ENCODE measurements around the gene FBLN1. TPM values are rescaled to one million over a fixed set of nuclear protein-coding genes. Genes with fewer than 3 reads are reported as not detected.

The FBLN1 gene
- polyA plus RNA-seq, 1 of the 3 experiments (the other 2 are of a cell fraction) = 147 TPM

GRCh38 chr22:45608763-45609180 lies 106.1 kb downstream of the FBLN1 start:
- H3K4me3 ChIP-seq (ENCODE audit: low read depth in 2 of 2, low read length in 1 of 2) = no peak overlapping the region
- H3K79me2 ChIP-seq (ENCODE audit: insufficient read depth) = no peaks in the 10 kb centered on the region
- no peak for DNase-seq
- no peaks in the 10 kb centered on the region for H3K27me3 ChIP-seq (ENCODE audit: insufficient read depth)
- H3K9me3 ChIP-seq = no peaks in the 10 kb centered on the region
- H3F3A ChIP-seq (replicated peaks; ENCODE audit: insufficient read depth) = peaks cover 23% of the 10 kb centered on the region
- peaks cover 0 to 20% of the 10 kb centered on the region in 2 experiments; a peak in 3 of 4 replicates for H3K4me1 ChIP-seq (ENCODE audit: control insufficient read depth in 1 of 2, insufficient read depth in 2 of 2, low read depth in 1 of 2, low read length in 1 of 2)
- no peaks in the 10 kb centered on the region for H4K20me1 ChIP-seq (ENCODE audit: insufficient read depth)
- 0 out of 2 replicates have a peak overlapping the region, but pooled peaks have one; percentile 15 for H2AFZ ChIP-seq (ENCODE audit: low read depth)
- POLR2A ChIA-PET = no interaction called here
- peak overlapping the region; percentile 46; the same call in 1 of the 2 replicates for H3K9ac ChIP-seq
- H3K9me2 ChIP-seq = no peaks in the 10 kb centered on the region
- H3K36me3 ChIP-seq (replicated peaks in 1 of 2; ENCODE audit: control insufficient read depth in 1 of 2, insufficient read depth in 2 of 2, low read length in 1 of 2) = no peaks in the 10 kb centered on the region
- peak overlapping the region; percentile 12 to 88; a peak in 3 of 4 replicates for H3K27ac ChIP-seq (ENCODE audit: low read depth in 2 of 2, low read length in 1 of 2)
- CTCF ChIA-PET = no interaction called here
- H3K4me2 ChIP-seq = peak overlapping the region; percentile 61
- 27% methylated on average over 8 of the region's 8 CpGs for WGBS (ENCODE audit: low lambda C conversion rate)
- peak; percentile 69; the same call in 1 of the 2 replicates for TF ChIP-seq ZBTB33 (IDR thresholded peaks at IDR 0.05; ENCODE audit: borderline replicate concordance, low read depth)
- TF ChIP-seq RXRA (IDR thresholded peaks at IDR 0.05; ENCODE audit: borderline replicate concordance, low read depth) = peak; percentile 84; the same call in 1 of the 2 replicates
- TF ChIP-seq EP300 (IDR thresholded peaks at IDR 0.05; ENCODE audit: borderline replicate concordance in 1 of 2, low read depth in 1 of 2, low read length in 1 of 2) = peak in 1 of 2 experiments; percentile 79; a peak in 2 of 4 replicates
- TF ChIP-seq USF2 (IDR thresholded peaks at IDR 0.05; ENCODE audit: borderline replicate concordance, low read depth, low read length) = no peak
- no peak for TF ChIP-seq EZH2phosphoT487 (IDR thresholded peaks at IDR 0.05; ENCODE audit: borderline replicate concordance, low read depth)
- no peak for TF ChIP-seq CHD2 (IDR thresholded peaks at IDR 0.05; ENCODE audit: low read length, partially characterized antibody)
- no peak for TF ChIP-seq REST (IDR thresholded peaks at IDR 0.05; ENCODE audit: low read depth, low read length)
- no peak; the same call in 1 of the 2 replicates for TF ChIP-seq TAF1 (IDR thresholded peaks at IDR 0.05; ENCODE audit: borderline replicate concordance, low read depth, low read length)
- no peak for TF ChIP-seq FOXJ3 (CRISPR knock-in tag; IDR thresholded peaks at IDR 0.05)
- TF ChIP-seq MXI1 (IDR thresholded peaks at IDR 0.05; ENCODE audit: low read depth, low read length) = no peak
- TF ChIP-seq IRF3 (IDR thresholded peaks at IDR 0.05; ENCODE audit: low read depth, low read length) = no peak
- TF ChIP-seq CTCF (IDR thresholded peaks at IDR 0.05) = no peak
- TF ChIP-seq SMC3 (IDR thresholded peaks at IDR 0.05; ENCODE audit: low read depth, low read length) = no peak
- TF ChIP-seq RFX5 (IDR thresholded peaks at IDR 0.05; ENCODE audit: low read length) = no peak
- peak; percentile 91 for TF ChIP-seq JUND (IDR thresholded peaks at IDR 0.05)
- peak; percentile 93 for TF ChIP-seq FOSL2 (IDR thresholded peaks at IDR 0.05; ENCODE audit: borderline replicate concordance, low read depth)
- peak; percentile 69 for TF ChIP-seq PBX3 (IDR thresholded peaks at IDR 0.05)
- no peak for TF ChIP-seq RAD21 (IDR thresholded peaks at IDR 0.05; ENCODE audit: low read length)
- TF ChIP-seq FOXM1 (IDR thresholded peaks at IDR 0.05; ENCODE audit: low read depth) = no peak
- TF ChIP-seq GABPA (IDR thresholded peaks at IDR 0.05; ENCODE audit: low read depth) = no peak
- no peak for TF ChIP-seq SIN3A (IDR thresholded peaks at IDR 0.05; ENCODE audit: borderline replicate concordance, low read depth, low read length)
- peak; percentile 64; the same call in 1 of the 2 replicates for TF ChIP-seq POLR2AphosphoS5 (IDR thresholded peaks at IDR 0.05; ENCODE audit: low read depth, low read length)
- TF ChIP-seq NRF1 (IDR thresholded peaks at IDR 0.05; ENCODE audit: low read depth, low read length) = no peak
